Fibroblast of lung (primary cell): ENCODE data around the gene TJP1.
"Not testable (repeated sequence)": the region's sequence is repeated elsewhere in the genome, so short reads cannot be mapped to it uniquely, and the experiment has no call there.

ENCODE experiments used
- EZH2 ChIP-seq: IDR thresholded peaks from 2 replicates; pipeline ENCODE4 v1.5.1; 2012; ENCODE audit warnings: low read length, control low read depth, mild to moderate bottlenecking; ENCODE audit errors: missing control alignments
- TF ChIP-seq, protein P1 (sequence below), 2 donors: IDR thresholded peaks in 1 of 2; conservative IDR thresholded peaks in 1 of 2; 1 replicate in 1 of 2; 2 replicates in 1 of 2; pipeline ENCODE4 v1.5.1; 2011 to 2012; ENCODE audit warnings: low read length in 2 of 2, control low read depth in 1 of 2, inconsistent platforms in 1 of 2, low read depth in 1 of 2, mild to moderate bottlenecking in 1 of 2

DNA sequence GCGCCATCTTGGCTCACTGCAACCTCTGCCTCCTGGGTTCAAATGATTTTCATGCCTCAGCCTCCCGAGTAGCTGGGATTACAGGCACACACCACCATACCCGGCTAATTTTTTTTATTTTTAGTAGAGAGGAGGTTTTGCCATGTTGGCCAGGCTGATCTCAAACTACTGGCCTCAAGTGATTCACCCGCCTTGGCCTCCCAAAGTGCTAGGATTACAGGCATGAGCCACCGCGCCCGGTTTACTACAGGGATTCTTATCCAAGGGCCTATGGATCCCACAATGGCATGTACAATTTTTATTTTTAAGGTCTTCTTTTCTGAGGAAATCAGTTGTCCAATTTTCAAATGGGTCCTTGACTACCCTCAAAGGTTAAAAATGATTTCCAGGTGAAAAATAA, 150.2 kb downstream of the TJP1 start:
- TF ChIP-seq, protein P1, sequence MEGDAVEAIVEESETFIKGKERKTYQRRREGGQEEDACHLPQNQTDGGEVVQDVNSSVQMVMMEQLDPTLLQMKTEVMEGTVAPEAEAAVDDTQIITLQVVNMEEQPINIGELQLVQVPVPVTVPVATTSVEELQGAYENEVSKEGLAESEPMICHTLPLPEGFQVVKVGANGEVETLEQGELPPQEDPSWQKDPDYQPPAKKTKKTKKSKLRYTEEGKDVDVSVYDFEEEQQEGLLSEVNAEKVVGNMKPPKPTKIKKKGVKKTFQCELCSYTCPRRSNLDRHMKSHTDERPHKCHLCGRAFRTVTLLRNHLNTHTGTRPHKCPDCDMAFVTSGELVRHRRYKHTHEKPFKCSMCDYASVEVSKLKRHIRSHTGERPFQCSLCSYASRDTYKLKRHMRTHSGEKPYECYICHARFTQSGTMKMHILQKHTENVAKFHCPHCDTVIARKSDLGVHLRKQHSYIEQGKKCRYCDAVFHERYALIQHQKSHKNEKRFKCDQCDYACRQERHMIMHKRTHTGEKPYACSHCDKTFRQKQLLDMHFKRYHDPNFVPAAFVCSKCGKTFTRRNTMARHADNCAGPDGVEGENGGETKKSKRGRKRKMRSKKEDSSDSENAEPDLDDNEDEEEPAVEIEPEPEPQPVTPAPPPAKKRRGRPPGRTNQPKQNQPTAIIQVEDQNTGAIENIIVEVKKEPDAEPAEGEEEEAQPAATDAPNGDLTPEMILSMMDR (conservative IDR thresholded peaks at IDR 0.05 in 1 of 2, IDR thresholded peaks at IDR 0.05 in 1 of 2; ENCODE audit: low read depth in 1 of 2, low read length in 2 of 2) = not testable (repeated sequence)
- TF ChIP-seq EZH2 = not testable (repeated sequence)
